Activated CD4-positive, alpha-beta T cell treated with anti-CD3 and anti-CD28 coated beads for 48 hours (primary cell): Measurements from ENCODE around the gene METTL15.
"Not testable (repeated sequence)": the region's sequence is repeated elsewhere in the genome, so short reads cannot be mapped to it uniquely, and the experiment has no call there.

Experiments
- DNase-seq: peaks from one replicate; pipeline ENCODE4 v3.0.0-alpha.2; 2020

The METTL15 gene

DNA sequence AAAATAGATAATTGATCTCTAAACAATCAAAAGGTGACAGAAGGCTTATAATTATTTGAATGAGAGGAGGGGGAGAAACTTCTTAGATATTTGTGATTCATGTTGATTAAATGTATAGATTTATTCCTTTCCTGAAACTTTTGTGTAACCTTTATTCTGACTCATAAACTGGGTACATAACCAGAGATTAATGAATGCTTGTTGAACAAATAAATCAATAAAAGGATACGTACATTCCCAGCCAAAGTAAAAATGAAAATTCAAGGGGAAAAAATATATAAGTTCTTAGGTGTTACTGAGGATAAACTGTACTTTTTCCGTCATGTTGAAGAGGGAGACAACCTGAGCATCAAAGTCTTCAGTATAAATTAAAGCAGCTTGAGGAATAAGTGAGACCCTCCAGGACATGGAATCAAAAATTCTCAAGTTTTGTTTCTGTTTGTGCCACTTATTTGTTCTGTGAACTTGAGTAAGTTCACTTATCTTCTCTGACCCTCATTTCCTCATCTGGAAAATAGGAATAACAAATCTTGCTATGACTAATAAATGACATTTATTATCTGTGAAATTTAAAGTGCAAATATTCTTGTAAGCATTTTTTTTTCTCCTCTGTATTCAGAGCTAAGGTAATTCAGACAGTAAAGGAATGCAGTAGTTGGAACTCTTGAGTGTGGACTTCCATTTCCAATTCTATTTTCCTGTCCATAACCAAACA is 195.4 kb downstream of the METTL15 start:
- no peak for DNase-seq

DNA sequence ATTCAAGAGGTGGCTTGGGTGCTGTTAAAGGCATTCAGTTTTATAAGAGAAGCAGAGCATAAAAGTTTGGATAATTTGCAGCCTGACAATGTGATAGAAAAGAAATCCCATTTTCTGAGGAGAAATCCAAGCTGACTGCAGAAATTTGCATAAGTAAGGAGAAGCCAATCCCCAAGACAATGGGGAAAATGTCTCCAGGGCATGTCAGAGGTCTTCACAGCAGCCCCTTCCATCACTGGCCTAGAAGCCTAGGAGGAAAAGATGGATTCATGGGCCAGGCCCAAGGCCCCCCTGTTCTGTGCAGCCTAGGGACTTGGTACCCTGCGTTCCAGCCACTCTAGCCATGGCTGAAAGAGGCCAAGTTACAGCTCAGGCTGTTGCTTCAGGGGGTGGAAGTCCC is 207.3 kb downstream of the METTL15 start:
- no peak for DNase-seq

DNA sequence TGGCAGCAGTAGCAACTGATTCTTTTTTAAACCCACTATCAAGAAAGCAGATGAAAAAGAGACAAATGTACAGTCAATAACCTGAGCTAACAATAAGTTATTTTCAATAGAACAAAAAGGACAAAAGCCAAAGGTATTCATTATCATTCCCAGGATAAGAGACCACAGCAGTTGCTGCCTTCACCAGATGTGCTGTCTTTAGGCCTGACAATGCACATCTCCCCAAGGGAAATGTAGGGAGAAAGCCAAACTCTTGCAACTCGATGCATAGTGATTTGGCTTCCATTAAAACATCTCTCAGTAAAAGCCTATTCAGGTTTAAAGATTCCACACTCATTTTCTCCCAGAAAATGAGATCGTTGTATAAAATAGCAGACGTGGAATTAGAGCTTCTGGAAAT is 210.7 kb downstream of the METTL15 start:
- DNase-seq, result no peak

DNA sequence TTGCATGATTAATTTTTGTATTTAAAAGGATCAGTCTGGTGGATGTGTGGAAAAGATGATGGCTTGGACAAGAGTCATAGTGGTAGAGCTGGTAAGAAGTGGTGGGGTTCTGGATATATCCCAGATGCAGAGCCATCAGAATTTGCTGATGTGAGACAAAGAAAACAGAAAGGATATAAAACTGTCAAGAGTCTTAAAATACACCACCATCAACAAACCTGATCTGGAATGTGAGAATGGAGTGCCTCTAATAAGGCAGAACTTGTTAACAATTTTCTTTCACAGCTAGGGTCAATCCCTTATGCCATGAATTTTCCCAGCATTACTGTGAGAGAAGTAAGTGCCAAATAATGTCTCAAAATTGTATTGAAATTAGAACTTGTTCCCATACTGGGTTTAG is 215.4 kb downstream of the METTL15 start:
- DNase-seq, result no peak

DNA sequence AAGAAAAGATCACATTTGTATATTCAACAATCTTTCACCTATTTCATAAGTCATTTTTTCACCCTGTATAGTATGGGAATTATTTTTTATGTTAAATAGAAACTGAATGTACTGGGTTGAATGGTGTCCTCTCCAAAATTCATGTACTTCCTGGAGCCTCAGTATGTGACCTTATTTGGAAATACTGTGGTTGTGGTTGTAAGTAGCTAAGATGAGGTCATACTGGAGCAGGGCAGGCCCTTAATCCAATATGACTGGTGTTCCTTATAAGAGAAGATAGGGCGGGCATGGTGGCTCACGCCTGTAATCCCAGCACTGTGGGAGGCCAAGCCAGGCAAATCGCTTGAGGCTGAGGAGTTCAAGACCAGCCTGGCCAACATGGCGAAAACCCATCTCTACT is 224.2 kb downstream of the METTL15 start:
- not testable (repeated sequence) for DNase-seq

DNA sequence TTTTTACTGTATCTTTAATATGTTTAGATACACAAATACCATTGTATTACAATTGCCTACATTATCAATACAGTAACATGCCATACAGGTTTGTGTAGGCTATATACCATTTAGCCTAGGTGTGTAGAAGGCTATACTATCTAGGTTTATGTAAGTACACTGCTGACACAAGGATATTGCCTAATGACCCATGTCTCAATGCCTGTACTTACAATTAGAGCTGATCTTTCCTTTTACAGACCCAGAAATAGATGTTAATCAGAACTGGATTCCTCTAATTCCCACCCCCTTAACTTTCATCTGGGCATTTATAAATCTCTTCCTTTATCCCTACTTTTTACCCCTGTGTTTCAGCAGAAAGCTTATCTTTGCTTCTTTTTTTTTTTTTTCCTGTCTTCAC is 229.5 kb downstream of the METTL15 start:
- no peak for DNase-seq

DNA sequence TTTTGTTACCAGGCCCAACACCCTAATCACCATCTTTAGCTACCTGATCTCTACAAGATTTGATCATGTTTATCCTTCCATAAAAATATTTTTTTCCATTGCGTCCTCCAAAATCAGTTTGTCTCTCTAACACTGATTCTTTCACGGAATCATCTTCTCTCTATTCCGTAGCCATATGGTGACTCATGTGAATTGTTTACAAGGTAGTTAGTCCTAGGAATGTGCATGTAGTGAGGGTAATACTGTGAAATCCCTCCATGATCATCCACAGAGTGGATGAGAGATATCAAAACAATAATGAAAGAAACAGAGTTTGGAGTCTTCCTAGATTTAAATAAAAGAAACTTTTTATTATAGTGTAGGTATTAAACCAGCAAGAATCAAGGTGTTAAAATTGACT is 230.2 kb downstream of the METTL15 start:
- DNase-seq, result no peak

DNA sequence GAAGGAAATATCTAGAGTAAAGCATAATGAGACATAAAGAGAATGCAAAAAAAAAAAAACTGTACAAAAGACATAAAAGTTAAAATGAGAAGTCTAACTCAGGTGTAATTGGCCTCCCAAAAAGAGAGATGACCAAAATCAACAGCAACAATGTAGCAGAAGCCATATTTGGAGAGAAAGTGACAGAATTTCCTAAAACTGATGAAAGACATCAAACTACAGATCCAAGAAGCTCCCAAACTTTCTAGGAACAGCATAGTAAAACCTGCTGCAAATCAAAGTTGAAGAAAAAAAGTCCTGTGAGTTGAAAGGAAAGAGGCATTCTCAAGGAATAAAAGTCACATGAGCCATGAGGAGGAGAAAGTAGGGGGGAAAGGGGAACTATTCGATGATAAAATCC is 231.3 kb downstream of the METTL15 start:
- no peak for DNase-seq

DNA sequence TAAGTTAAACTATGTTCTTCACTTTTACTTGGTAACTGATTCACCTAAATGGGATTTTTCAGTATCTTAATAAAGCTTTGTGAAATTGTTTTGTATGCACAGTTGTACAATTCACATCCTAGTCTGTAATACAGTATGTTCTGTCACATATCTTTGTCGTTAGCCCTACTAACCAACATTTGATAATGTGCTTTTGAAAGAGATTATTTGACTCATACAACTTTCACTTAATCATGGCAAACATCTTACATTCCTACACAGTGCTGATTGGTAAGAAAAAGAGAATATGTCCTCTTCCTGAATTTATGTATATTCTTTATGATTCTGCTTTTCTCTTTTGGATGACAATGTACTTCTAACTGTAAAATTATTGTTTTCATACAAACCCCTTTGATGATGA is 234.5 kb downstream of the METTL15 start:
- DNase-seq, result no peak

DNA sequence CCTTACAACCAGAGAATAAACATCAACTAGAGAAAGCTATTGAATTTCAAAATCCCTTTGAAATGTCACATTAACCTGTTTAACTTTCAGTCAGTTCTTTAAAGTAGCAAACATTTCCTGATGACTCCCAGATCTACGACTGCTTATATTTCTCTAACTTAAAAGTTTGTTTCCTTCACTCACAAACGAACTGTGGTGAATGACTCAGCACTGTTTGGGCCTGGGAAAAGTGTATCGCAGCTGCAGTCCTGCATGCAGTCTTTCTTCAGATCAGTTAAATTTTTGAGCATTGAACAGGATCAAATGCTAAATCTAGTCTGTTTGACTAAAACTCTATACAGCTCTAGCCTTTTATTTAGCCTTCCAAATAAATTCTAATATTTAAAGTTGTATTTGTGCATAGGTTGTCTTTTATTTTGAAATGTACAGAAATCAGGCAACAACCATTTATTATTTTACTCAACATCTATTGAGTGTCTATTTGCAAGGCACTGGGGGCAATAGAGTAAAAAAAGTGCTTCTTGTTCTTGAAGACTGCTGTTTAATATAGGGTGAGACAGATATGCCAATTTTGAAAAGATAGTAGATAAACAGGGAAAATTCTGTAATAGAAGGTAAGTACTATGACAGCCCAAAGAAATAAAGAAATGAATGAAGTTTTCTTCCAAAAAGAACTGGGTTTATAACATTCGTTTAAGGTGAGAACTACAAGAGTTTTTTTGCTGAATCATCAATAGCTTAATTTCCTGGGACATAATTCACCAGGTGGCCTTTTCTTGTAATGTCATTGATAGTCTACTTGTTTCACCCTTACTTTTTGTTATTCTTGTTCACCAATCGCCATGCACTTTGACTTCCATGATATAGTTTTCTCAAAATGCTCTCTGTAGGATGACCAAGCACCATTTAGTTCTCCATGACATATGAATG is 235.4 kb downstream of the METTL15 start:
- DNase-seq, result no peak

DNA sequence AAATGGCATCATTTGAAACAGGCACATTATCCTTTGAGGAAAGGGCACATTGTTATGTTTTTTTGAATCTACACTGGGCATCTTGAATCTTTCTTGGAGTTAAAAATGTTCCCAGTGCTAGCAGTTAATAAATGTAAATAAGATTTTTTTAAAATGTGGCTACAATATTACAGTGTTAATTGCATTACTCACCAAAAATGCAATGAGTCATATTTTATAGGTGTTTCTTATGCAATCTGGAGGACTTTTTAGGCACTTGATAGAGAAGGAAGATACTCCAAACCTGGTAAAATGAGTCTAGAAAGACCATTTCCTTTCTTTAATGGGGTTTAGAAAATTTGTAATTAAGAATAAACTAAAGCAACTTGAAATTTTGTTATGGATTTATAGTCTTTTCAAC is 238.0 kb downstream of the METTL15 start:
- DNase-seq, result no peak

DNA sequence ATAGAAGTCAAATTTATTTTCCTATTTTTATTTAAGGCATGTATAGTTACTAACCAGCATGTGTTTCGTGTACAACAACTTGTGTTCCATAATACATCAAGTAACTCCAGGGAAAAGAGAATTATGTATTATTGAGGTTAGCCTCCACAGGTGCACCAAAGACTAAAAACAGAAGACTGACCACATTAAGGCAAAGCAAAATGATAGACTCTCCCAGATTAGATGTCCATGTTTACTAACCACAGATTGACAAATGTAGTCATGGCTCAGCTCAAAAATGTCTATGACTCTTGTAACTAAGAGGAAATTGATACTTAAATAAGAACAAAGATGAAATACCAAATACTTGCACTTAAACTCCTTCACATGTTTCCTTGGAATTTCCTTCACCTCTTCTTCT is 238.5 kb downstream of the METTL15 start:
- no peak for DNase-seq

DNA sequence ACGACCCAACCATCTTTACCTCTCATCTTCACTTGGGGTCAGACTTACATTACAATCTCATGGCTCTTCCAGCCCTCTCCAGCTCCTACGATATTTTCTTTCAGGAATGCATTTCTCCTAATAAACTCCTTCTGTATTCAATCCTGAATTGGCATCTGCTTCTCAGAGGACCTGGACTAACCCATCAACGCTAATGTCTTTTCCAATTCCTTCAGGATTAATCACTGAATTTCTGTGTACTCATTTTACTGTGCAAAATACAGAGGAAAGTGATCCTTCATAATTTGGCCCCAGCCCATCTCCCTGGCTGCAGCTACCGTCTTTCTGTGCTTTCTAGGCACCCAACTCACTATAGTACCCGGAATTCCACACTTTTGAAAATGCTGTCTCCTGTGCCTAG is 239.2 kb downstream of the METTL15 start:
- no peak for DNase-seq

DNA sequence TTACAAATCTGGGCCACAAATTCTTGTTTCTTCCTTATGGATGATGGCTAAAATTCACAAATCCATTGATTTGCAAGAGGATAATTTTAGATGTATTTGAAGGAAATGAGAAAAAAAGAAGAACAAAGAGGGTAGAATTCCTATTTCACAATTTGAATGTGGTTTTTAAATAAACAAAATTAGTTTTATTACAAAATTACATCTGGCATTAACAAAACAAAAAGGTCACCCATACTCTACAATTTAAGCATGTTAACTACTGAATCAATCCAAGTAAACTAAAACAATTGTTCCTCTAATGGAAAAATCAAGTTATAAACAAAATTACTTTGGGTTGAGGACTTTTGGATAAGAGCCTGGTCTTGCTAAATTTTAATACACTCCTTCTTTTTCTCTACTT is 242.0 kb downstream of the METTL15 start:
- no peak for DNase-seq

DNA sequence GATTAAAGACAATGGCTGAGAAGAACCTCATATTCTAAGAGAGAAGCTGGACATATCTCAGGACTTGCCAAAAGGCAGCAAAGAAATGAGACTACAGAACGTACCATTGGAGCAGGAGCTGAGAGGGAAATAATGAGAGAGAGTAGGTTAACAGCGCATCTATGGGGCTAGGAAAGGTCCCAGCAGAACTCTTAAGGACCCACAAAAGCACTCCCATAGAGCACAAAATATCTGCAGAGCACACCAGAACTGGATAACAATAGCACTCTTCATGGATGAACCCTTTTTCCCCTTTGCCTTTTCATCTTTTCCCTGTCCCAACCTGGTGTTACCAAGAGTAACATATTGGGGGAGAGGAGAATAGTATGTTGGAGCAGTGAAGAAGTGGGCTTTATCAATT is 245.8 kb downstream of the METTL15 start:
- no peak for DNase-seq

DNA sequence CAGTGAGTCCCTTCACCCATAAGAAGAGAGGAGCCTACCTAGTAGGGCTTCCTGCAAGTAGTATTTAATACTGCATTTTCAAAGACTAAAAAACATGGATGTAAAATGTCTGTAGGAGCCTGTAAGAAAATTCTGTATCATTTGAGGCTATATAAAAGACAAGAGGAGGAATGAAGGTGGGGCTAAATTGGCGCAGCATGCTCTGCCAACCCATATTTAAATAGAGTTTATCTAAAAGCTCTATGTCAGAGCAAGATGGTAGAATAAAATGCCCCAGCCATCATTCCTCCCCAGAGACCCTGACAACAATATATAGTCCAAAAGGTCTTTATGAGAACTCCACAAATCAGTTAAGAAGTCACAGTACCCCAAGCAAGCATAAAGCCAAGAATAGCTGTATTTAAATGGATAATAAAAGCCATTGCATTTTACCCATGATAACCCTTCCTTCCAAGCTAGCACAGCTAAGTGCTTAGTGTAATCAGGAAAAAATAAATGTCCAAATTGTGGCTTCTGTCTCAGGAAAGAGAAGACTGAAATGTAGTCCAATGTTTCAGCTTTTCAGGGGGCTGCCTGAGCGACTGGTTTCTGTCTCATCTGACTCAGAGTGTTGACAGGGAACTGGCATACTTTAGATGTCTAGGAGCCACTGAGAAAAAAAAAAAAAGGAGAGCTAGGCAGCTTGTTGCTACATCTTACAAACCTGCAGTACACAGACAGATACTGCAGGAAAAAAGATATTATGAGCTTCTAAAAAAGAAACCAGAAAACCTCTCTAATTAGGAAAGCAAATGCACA is 258.6 kb downstream of the METTL15 start:
- DNase-seq, result no peak

DNA sequence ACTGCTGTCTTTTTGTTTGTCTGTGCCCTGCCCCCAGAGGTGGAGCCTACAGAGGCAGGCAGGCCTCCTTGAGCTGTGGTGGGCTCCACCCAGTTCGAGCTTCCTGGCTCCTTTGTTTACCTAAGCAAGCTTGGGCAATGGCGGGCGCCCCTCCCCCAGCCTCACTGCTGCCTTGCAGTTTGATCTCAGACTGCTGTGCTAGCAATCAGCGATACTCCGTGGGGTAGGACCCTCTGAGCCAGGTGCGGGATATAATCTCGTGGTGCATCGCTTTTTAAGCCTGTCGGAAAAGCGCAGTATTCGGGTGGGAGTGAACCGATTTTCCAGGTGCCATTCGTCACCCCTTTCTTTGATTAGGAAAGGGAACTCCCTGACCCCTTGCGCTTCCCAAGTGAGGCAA is 269.9 kb downstream of the METTL15 start:
- not testable (repeated sequence) for DNase-seq
